Activated B cell treated with CpG ODN at 0.5 μM for 24 hours (primary cell): Measurements from ENCODE around the gene IZUMO1R. TPM values are rescaled to one million over a fixed set of nuclear protein-coding genes. Genes with fewer than 3 reads are reported as not detected.

Experiments
- ATAC-seq: fragments of 200-7000 bp; cut with Tn5 transposase; one replicate; pipeline ENCODE4 v1.10.0; 2021; ENCODE audit warnings: low read depth, mild to moderate bottlenecking, moderate library complexity
- CTCF ChIA-PET: fragments of 350-600 bp; sonication (Branson Sonifier 250); formaldehyde crosslinking; loops from one replicate; lab custom pipeline; 2021; ENCODE audit warnings: antibody characterized with exemption; lab: Charles Lee
- POLR2A ChIA-PET: fragments of 350-600 bp; sonication (Branson Sonifier 250); formaldehyde crosslinking; loops from one replicate; lab custom pipeline; 2021; ENCODE audit warnings: antibody characterized with exemption; lab: Charles Lee
- DNase-seq: peaks from one replicate; pipeline ENCODE4 v3.0.0; 2022
- H3K27ac Mint-ChIP-seq: one replicate; pipeline ENCODE4 v1.8.0; 2020; ENCODE audit warnings: mixed read lengths
- H3K27me3 Mint-ChIP-seq: one replicate; pipeline ENCODE4 v1.8.0; 2021; ENCODE audit warnings: mixed read lengths
- H3K36me3 Mint-ChIP-seq: one replicate; pipeline ENCODE4 v1.8.0; 2021; ENCODE audit warnings: low read depth, mixed read lengths
- H3K4me1 Mint-ChIP-seq: one replicate; pipeline ENCODE4 v1.8.0; 2021; ENCODE audit warnings: mixed read lengths
- H3K4me3 Mint-ChIP-seq: one replicate; pipeline ENCODE4 v1.8.0; 2020; ENCODE audit warnings: mild to moderate bottlenecking, mixed read lengths
- H3K9me3 Mint-ChIP-seq: one replicate; pipeline ENCODE4 v1.8.0; 2020; ENCODE audit warnings: mixed read lengths
- CTCF ChIP-seq: fragments of 200-600 bp; IDR thresholded peaks from one replicate; pipeline ENCODE4 v1.8.0; 2022; ENCODE audit warnings: antibody characterized with exemption, mild to moderate bottlenecking
- intact Hi-C: fragments of 100-400 bp; cut with micrococcal nuclease; formaldehyde crosslinking; loops from one replicate; pipeline ENCODE4 v1.15.1; 2024
- total RNA-seq: library from RNA; stranded (reverse); gene quantifications from 2 replicates; pipeline ENCODE4 v1.2.3, GENCODE V29; 2022

The IZUMO1R gene
- total RNA-seq, result not detected in 2 replicates

- Mint-ChIP-seq H3K4me1 (no peaks in the 10 kb centered on the region), H3K27me3 (no peaks in the 10 kb centered on the region), H3K4me3 (no peak within 1 kb of the TSS), H3K36me3 (no peaks in the 10 kb centered on the region), H3K9me3 (no peaks in the 10 kb centered on the region), H3K27ac (no peak within 1 kb of the TSS)
- CTCF ChIA-PET, result no interaction called here
- POLR2A ChIA-PET, result interaction anchor here (0.5 kb wide), 1 partner anchor 1069 kb away, joined by 4 read pairs; no protein-coding TSS in a partner anchor
- TF ChIP-seq CTCF, result no peak
- intact Hi-C loops, result no loop called here
- DNase-seq, result no peak
- ATAC-seq, result no peak
These were observed at the start of gene IZUMO1R for GRCh38 chr11:94303966-94304958. IZUMO1R (plus strand) TSS chr11:94304580; CDS start chr11:94305637, 1,057 bp downstream.

- Mint-ChIP-seq H3K4me1 (no peaks in the 10 kb centered on the region), H3K27ac (no peak overlapping the region), H3K4me3 (no peak overlapping the region), H3K9me3 (peaks cover 15% of the 10 kb centered on the region), H3K27me3 (no peaks in the 10 kb centered on the region), H3K36me3 (no peaks in the 10 kb centered on the region)
- ATAC-seq, result no peak
- no peak for DNase-seq
- no peak for TF ChIP-seq CTCF
- CTCF ChIA-PET, result no interaction called here
- intact Hi-C loops, result no loop called here
- POLR2A ChIA-PET, result no interaction called here
These were observed 32.5 kb upstream of the IZUMO1R start for GRCh38 chr11:94271885-94272372.

- Mint-ChIP-seq H3K4me3 (no peak overlapping the region), H3K27me3 (no peaks in the 10 kb centered on the region), H3K4me1 (no peaks in the 10 kb centered on the region), H3K36me3 (no peaks in the 10 kb centered on the region), H3K27ac (no peak overlapping the region), H3K9me3 (peaks cover 13% of the 10 kb centered on the region)
- intact Hi-C loops, result no loop called here
- POLR2A ChIA-PET, result no interaction called here
- no peak for ATAC-seq
- DNase-seq, result no peak
- TF ChIP-seq CTCF, result no peak
- CTCF ChIA-PET, result no interaction called here
These were observed 31.6 kb upstream of the IZUMO1R start for GRCh38 chr11:94272738-94273313.

- ATAC-seq, result no peak
- peaks cover under 1% of the 10 kb centered on the region for H3K9me3 Mint-ChIP-seq
- CTCF ChIA-PET, result no interaction called here
These were observed 28.4 kb upstream of the IZUMO1R start for GRCh38 chr11:94275961-94276360.

More at GRCh38 chr11:94275961-94276360, 28.4 kb upstream of the IZUMO1R start:
- no peak for DNase-seq
- POLR2A ChIA-PET, result no interaction called here
- TF ChIP-seq CTCF, result no peak
- H3K36me3 Mint-ChIP-seq, result no peaks in the 10 kb centered on the region
- H3K4me1 Mint-ChIP-seq, result no peaks in the 10 kb centered on the region
- no peak overlapping the region for H3K27ac Mint-ChIP-seq
- no peaks in the 10 kb centered on the region for H3K27me3 Mint-ChIP-seq
- H3K4me3 Mint-ChIP-seq, result no peak overlapping the region
- intact Hi-C loops, result no loop called here
